Posterior vena cava (tissue), 2 donors: ENCODE results near the gene EFNB1. TPM values are rescaled to one million over a fixed set of nuclear protein-coding genes. Genes with fewer than 3 reads are reported as not detected.

Experiments
- DNase-seq: peaks from one replicate; pipeline ENCODE4 v3.0.0-alpha.2; 2020; ENCODE audit warnings: low spot score
- intact Hi-C, 2 donors: fragments of 100-400 bp; cut with DNase I; formaldehyde crosslinking; loops; one replicate each; pipeline versions ENCODE4 v1.14.1 to v1.14.2; 2022 to 2023
- total RNA-seq, 2 donors: library from RNA; stranded (reverse); fragmentation: NEBNext Ultra II Directional; extraction: Animal tissue kit (Norgen Biotek cat#: 25700); gene quantifications; one replicate each; pipeline ENCODE4 v1.2.1, GENCODE V29; 2021
- donor health status: DM: yes; HTN: yes; CAD: no.
- donor health status: DM: yes; HTN: yes; CAD: no.

EFNB1 gene
- total RNA-seq, 2 donors from 2014 or later = 18.9 to 26.4 TPM

DNA sequence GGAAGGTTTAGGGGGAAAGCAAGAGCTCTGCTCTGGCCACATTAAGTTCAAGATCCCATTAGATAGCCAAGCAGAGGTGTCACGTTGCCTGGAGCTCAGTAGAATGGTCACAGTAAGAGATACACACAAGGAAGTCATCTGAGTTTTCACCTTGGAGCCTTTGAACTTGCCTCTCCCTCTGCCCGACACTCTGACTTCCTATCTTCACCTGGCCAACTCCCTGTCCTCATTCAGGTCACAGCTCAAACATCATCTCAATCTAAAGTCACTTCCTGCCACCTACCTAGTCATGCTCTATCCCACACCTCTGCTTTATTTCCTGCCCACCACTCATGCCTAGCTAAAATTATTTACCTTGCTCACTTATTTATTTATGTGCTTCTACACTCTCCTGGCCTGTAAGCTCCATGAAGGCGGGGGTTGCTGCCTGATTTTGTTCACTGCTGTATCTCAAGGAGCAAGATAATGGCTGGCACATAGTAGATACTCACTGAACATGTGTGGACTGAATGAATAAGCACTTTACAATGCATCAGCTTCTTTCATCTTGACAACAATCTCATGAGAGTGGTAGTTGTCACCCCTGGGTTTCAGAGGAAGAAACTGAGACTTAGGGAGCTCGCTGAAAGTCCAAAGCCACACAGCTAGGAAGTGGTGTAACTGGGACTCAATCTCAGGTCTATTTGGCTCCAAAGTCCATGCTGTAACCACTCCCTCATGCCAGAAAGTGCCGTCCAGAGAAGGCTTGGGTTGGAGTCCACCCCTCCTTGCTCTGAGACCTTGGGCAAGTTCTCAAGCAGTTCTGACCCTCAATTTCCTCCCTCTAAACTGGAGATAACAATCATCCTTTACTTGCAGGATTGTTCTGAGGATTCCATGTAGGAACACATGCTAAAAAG, 40.3 kb downstream of the EFNB1 start:
- intact Hi-C loops = no loop called here

DNA sequence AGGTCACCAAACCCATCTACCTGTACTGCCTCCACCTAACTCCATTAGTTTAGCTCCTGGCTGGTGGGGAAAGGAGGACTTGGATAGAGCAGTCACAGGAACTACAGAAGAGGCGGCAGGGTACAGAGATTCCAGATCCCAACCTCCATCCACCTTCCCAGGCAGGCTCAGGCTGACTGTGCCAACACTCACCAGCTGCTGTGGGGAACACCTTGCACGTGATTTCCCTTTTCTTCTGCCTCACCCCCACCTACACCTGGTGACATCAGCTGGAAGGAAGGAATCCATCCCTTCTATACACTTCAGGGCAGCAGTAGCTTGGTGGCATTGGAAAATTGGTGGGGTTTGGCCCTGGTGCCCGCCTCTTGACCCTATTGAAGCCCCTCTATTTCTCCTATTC, 41.5 kb downstream of the EFNB1 start:
- DNase-seq = no peak
- intact Hi-C loops = no loop called here

More for the DNA sequence above, 40.3 kb downstream of the EFNB1 start:
- DNase-seq = no peak

DNA sequence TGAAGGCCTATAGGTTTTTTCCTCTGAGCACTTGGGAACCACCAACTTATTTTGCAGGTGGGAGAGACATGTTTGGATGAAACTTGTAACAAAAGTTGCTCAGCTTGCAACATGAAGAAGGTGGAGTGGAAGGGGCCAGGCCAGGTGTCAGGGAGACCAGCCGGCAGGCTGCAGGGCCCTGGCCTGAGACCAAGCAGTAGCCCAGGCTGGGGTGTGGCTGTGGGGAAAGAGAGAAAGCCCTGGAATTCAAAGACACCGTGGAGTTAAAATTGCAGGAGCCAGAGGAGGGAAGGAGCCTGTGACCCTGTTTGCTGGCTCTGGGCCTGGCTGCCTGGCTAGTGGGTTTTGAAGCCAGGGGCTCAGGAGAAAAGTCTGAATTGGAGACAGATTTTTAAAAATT, 43.4 kb downstream of the EFNB1 start:
- no peak for DNase-seq
- intact Hi-C loops = no loop called here

DNA sequence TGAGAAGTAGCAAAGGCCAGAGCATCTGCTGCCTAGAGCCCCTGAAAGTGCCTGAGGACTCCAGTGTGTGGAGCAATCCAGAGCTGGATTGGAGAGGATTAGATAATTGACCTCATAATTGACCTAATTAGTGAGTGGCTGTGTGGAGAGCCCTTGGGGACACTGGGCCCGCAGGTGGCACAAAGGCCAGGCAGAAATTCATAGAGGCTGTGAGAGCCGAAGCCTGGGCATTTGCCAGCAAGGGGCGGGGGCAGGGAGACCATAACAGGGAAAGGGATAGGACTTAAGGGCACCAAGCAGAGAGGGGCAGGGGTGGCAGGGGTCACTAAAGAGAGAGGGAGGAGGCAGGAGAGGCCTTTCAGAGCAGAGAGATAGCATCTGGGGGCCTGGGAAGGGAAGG, 45.3 kb downstream of the EFNB1 start:
- intact Hi-C loops = no loop called here
- peak; percentile 59 for DNase-seq

DNA sequence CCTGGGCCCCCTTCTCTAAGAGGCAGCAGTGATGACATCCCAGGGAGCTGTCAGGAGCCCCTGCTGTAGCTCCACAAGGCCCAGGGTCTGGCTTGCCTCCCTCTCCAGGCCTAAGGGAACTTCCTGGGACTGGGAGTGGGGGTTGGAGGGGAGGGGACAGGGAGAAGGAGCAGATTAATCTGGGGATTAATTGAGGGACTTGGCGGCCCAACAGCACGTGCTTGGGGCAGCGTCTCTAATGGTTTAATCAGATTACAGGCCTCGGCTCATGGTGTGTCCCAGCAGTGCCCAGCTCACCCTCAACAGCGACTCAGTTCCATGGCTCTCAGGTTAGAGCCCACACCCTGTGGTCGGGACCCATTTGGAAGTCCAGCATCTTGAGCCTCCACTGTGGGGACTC, 47.9 kb downstream of the EFNB1 start:
- intact Hi-C loops = no loop called here
- peak; percentile 30 for DNase-seq

DNA sequence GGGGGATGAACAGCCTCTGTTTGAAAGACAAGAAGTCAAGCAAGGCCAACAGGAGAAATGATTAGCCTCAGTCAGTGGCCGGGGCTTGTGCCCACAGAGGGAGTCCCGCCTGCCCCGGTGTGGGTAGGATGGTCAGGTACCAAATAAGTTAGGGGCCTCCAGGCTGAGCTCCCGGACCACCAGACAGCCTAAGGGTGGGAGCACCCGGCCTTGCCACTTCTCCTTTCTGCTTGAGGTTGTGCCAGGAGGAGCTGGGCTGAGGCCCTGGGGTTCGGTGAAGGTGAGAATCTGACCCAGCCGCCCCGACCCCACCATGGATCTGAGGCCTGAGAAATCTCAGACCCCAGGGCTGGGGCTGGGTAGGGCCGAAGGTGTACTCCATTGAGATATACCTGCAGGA, 48.8 kb downstream of the EFNB1 start:
- intact Hi-C loops = no loop called here
- peak; percentile 76 for DNase-seq

DNA sequence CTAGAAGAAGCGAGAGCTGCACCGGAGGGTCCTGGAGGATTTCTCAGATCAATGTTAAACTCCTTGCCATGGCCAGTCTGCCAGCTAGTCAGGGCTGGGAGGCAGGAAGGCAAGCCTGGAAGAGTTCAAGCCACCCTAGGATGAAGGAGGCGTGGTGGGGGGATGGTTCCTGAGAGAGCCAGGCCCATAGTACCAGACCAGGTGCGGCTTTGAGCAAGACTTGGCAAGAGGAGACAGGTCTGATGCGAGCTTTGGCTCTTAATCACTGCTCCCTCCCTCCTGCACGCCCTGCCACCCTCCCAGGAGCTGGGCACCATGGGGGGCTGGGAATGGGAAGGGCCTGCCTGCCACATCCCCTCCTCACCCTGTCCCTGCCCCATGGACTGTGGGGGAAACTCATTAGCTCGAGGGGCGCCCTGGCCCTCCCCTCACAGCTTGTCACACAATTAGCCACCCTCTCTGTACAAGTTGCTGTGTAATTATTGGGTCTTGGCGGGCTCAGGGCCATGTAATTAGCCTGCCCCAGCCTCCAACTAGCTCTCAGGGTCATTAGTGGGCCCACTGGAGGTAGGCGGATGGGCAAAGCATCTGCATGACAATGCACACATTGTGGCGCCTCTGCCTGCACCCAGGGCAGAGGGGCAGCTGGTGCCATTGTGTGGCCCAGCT, 50.3 kb downstream of the EFNB1 start:
- DNase-seq = peak; percentile 63
- intact Hi-C loops = no loop called here

DNA sequence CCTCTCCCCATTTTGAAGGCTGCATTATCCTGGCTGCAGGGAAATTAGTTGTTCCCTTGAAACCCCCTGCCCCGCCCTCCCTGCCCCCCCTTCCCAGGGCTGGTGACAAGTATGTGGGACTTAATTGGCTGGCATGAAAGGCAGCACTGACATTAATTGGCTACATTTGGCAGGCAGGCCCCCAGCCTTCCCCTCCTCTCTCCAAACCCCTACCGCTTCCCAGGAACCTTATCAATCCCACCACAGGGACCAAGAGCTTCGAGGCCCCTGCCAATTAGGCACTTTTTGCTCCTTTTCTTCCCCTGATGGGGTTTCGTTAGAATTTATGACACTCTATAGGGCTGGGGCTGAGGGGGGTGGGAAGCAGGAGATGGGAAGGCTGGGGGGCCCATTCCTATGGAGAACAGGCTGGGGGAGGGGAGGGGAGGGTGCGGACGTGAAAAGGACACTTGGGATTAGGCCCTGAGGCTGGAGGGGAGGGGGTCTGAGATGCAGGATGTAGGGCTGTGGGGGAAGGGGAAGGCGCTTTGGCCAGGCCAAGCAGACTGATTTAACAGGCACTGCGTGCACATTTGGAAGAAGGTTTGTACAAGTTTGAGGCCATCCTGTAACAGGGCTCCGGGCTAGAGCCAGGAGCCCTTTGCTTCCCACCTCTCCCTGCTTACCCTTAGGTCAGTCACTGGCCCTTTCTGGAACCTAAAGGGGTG, 52.2 kb downstream of the EFNB1 start:
- intact Hi-C loops = no loop called here
- peak; percentile 55 for DNase-seq

DNA sequence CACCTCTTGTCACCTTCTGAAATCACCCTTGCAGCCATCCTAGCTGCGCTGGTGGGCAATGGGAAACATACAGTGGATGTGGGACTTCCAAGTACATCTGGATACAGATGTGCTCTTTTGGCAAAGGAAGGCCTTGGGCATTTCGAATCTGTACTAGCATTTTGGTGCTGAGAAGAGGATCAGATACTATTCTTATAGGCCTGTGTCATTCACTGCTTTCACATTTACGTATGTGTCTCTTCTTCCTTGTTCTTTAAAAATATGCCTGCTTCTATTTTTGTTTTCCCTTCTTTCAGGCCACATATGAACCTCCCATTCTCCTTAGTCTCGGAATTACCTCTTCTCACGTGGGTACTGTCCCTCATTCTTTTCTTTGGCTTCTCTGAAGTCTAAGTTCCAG, 53.1 kb downstream of the EFNB1 start:
- DNase-seq = no peak
- intact Hi-C loops = no loop called here

DNA sequence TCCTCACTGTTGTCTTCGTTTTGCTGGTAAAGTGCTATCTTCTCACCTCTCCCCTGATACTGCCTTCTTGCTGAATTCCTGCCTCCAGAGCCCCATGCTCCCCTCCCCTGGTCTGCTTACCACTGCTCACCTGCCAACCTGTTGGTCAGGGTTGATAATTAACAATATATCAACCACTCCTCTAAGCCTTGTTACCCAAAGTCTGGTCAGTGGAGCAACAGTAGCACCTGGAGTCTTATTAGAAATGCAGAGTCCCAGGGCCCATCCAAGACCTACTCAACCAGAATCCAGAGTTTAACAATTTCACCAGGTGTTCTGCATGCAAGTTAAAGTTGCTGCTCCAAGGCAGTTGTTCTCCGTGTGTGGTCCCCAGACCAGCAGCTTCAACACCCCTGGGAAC, 55.0 kb downstream of the EFNB1 start:
- DNase-seq = no peak
- intact Hi-C loops = no loop called here

DNA sequence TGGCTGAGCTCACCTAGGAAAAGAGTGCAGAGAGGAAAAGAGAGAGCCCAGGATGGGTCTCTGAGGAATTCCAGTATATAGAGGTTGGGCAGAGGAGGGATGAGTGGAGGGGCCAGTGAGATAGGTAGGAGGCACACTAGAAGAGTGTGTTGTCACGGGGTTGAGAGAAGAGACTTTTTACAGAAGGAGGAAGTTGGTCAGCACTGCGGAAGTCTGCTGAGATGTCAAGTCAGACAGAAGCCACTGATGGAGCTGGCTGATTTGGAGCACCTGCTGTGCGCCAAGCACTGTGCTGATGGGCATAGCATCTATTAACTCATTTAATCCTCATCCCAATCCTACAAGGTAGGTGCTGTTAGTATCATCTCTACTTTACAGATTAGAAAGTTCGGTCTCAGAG, 60.4 kb downstream of the EFNB1 start:
- DNase-seq = peak; percentile 47
- intact Hi-C loops = no loop called here

Other genes starting within 250 kb of the EFNB1 start
- gene STARD8, start 181.4 kb upstream of the EFNB1 start, total RNA-seq = 10 to 100 TPM in 1 of 2 donors, 1 to 10 TPM in 1; 9.1 to 14.1 TPM